Gastrocnemius medialis (tissue), 4 donors: ENCODE data around the gene NCOA7.

ENCODE experiments used
- POLR2A ChIP-seq, 2 donors: fragments of 450-650 bp; IDR thresholded peaks; one replicate each; pipeline ENCODE4 v1.6.1; 2017; ENCODE audit warnings: antibody characterized with exemption in 2 of 2, mild to moderate bottlenecking in 2 of 2, moderate library complexity in 2 of 2
- TF ChIP-seq, protein P1 (sequence below), 5 experiments: fragments of 450-650 bp in 3 of 5; fragments of 200-600 bp in 2 of 5; sonication (generic) in 2 of 5; IDR thresholded peaks in 4 of 5; conservative IDR thresholded peaks in 1 of 5; 1 replicate in 4 of 5; 2 replicates in 1 of 5; pipeline ENCODE4 v1.5.1; 2016 to 2019; ENCODE audit warnings: antibody characterized with exemption in 5 of 5, mild to moderate bottlenecking in 3 of 5, moderate library complexity in 3 of 5

DNA sequence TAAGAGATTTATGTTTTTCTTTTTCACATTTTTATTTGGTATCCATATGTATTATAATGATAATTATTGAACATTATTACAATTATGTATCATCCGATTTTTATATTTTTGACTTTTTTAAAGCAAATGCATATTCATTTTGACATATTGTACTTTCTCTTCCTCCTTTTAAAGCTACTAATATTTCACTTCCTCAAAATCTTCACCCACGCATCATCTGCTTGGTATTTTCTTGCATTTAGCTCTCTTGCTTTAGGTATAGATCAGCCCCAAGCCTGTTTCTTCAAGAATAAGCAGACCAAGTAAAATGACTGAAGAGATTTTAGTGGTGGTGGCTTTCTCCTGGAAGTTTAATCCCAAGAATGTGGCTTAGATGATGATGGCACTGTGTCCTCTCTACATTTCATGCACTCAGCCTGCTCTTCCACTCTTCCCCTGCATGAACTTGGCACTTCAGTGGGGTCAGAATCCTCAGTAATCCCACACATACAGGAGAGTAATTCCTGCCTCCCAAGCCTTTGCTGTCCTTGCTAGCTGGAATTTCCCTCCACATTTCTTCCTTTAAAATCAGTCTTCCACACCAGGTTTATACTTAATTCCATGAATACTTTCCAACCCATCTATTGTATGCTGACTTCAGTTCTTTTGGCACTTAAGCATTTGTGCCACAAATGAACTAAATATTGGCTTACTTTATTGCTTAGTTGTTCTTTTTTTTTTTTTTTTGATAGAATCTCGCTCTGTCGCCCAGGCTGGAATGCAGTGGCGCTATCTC, 8.2 kb downstream of the NCOA7 start:
- TF ChIP-seq POLR2A (IDR thresholded peaks at IDR 0.05), result no peak
- TF ChIP-seq, protein P1, sequence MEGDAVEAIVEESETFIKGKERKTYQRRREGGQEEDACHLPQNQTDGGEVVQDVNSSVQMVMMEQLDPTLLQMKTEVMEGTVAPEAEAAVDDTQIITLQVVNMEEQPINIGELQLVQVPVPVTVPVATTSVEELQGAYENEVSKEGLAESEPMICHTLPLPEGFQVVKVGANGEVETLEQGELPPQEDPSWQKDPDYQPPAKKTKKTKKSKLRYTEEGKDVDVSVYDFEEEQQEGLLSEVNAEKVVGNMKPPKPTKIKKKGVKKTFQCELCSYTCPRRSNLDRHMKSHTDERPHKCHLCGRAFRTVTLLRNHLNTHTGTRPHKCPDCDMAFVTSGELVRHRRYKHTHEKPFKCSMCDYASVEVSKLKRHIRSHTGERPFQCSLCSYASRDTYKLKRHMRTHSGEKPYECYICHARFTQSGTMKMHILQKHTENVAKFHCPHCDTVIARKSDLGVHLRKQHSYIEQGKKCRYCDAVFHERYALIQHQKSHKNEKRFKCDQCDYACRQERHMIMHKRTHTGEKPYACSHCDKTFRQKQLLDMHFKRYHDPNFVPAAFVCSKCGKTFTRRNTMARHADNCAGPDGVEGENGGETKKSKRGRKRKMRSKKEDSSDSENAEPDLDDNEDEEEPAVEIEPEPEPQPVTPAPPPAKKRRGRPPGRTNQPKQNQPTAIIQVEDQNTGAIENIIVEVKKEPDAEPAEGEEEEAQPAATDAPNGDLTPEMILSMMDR (IDR thresholded peaks at IDR 0.05 in 4 of 5, conservative IDR thresholded peaks at IDR 0.05 in 1 of 5), result no peak
